DND-41 (cell line): Measurements from ENCODE around the gene NTSR2.

ENCODE experiments used
- ATAC-seq: fragments of 200-7000 bp; cut with Tn5 transposase; 3 replicates; pipeline ENCODE4 v1.9.1; 2021; ENCODE audit warnings: low read depth; ENCODE audit not compliant: insufficient read depth
- DNase-seq: peaks from one replicate; pipeline ENCODE4 v3.0.0-alpha.2; 2020
- H2AFZ ChIP-seq: 2 replicates; pipeline ENCODE4 v1.6.0; 2012; ENCODE audit warnings: low read depth, low read length
- H3K27ac ChIP-seq: 2 replicates; pipeline ENCODE4 v1.5.1; 2012; ENCODE audit warnings: low read length, inconsistent platforms
- H3K27me3 ChIP-seq: fragments of 200-600 bp; sonication (generic); 2 replicates; pipeline ENCODE4 v1.6.0; 2012; ENCODE audit warnings: low read length, mild to moderate bottlenecking, inconsistent platforms; ENCODE audit not compliant: insufficient read depth, poor library complexity
- H3K36me3 ChIP-seq: 2 replicates; pipeline ENCODE4 v1.5.1; 2012; ENCODE audit warnings: low read length, inconsistent platforms; ENCODE audit not compliant: insufficient read depth
- H3K4me1 ChIP-seq: 2 replicates; pipeline ENCODE4 v1.5.1; 2012; ENCODE audit warnings: mild to moderate bottlenecking, low read length; ENCODE audit not compliant: insufficient read depth
- H3K4me2 ChIP-seq: 2 replicates; pipeline ENCODE4 v1.6.0; 2012; ENCODE audit warnings: mild to moderate bottlenecking, moderate library complexity, low read length, inconsistent platforms; ENCODE audit not compliant: insufficient read depth
- H3K4me3 ChIP-seq, 2 experiments: fragments of 200-600 bp in 1 of 2; shearing (Covaris generic) in 1 of 2; 2 replicates each; pipeline ENCODE4 v1.5.1; 2012 to 2016; ENCODE audit warnings: inconsistent platforms in 2 of 2, low read length in 2 of 2, mild to moderate bottlenecking in 2 of 2, low read depth in 1 of 2, moderate library complexity in 1 of 2
- H3K79me2 ChIP-seq: 2 replicates; pipeline ENCODE4 v1.6.0; 2012; ENCODE audit warnings: low read length, inconsistent platforms; ENCODE audit not compliant: insufficient read depth
- H3K9ac ChIP-seq: 2 replicates; pipeline ENCODE4 v1.6.0; 2012; ENCODE audit warnings: low read depth, mild to moderate bottlenecking, inconsistent platforms, low read length, moderate library complexity
- H3K9me3 ChIP-seq: 2 replicates; pipeline ENCODE4 v1.5.1; 2012; ENCODE audit warnings: low read length, moderate library complexity, mild to moderate bottlenecking, inconsistent platforms; ENCODE audit not compliant: insufficient read depth, severe bottlenecking
- H4K20me1 ChIP-seq: 2 replicates; pipeline ENCODE4 v1.6.0; 2012; ENCODE audit warnings: low read length; ENCODE audit not compliant: insufficient read depth
- EZH2 ChIP-seq: IDR thresholded peaks from 3 replicates; pipeline ENCODE4 v1.6.1; 2012; ENCODE audit warnings: borderline replicate concordance, low read depth, mild to moderate bottlenecking, moderate library complexity, low read length, inconsistent platforms; ENCODE audit not compliant: severe bottlenecking
- TF ChIP-seq, protein P1 (sequence below): IDR thresholded peaks from 2 replicates; pipeline ENCODE4 v1.5.1; 2012; ENCODE audit warnings: borderline replicate concordance, low read length, moderate library complexity, mild to moderate bottlenecking; ENCODE audit not compliant: poor library complexity, severe bottlenecking; ENCODE audit errors: extremely low read depth

NTSR2 gene

DNA sequence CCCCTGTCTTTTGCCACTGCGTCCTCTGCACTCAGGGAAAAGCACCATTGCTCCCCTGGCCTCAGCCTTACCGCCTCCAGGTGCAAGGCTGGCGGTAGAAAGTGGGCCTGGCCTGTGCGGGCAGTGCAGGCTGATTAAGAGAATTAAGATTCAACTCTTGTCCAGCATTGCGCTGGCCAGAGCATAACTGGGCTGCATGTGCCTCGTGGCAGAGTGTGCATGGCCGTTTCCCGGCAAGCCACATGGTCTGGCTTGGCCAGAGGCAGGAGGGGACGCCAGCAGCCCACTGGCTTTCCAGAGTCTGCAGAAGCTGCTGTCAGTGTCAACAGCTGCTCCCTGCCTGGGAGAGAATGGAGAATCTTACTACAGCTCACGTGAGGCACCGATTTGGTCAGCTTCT lies 12.3 kb downstream of the NTSR2 start:
- Histone ChIP-seq H3K4me2 (no peak overlapping the region), H3K4me1 (no peaks in the 10 kb centered on the region), H3K9me3 (peaks cover under 1% of the 10 kb centered on the region), H2AFZ (no peak overlapping the region), H3K27ac (no peak overlapping the region), H3K9ac (no peak overlapping the region), H3K4me3 (no peak overlapping the region), H3K27me3 (no peaks in the 10 kb centered on the region), H3K36me3 (no peaks in the 10 kb centered on the region), H3K79me2 (no peaks in the 10 kb centered on the region), H4K20me1 (no peaks in the 10 kb centered on the region)
- TF ChIP-seq, protein P1, sequence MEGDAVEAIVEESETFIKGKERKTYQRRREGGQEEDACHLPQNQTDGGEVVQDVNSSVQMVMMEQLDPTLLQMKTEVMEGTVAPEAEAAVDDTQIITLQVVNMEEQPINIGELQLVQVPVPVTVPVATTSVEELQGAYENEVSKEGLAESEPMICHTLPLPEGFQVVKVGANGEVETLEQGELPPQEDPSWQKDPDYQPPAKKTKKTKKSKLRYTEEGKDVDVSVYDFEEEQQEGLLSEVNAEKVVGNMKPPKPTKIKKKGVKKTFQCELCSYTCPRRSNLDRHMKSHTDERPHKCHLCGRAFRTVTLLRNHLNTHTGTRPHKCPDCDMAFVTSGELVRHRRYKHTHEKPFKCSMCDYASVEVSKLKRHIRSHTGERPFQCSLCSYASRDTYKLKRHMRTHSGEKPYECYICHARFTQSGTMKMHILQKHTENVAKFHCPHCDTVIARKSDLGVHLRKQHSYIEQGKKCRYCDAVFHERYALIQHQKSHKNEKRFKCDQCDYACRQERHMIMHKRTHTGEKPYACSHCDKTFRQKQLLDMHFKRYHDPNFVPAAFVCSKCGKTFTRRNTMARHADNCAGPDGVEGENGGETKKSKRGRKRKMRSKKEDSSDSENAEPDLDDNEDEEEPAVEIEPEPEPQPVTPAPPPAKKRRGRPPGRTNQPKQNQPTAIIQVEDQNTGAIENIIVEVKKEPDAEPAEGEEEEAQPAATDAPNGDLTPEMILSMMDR = no peak
- TF ChIP-seq EZH2 = no peak
- ATAC-seq (no peak), DNase-seq (no peak)

DNA sequence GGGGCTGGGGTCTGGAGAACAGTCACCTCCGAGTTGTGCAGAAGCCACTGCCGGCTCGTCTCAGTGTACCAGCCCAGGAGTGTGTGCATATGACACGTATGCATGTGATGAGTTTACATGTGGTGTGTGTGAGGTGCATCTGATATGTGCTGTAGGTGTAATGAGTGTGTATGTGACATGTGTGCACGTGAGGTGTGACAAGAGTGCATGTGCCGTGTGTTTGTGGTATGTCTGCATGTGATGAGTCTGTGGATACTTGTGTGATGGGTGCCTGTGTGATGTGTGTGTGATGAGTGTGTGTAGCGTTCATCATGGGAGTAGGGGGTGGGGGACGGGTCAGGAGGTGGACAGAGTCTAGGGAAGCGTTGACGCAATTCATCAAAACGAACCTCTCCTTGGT lies 12.8 kb downstream of the NTSR2 start:
- H3K27ac ChIP-seq = no peak overlapping the region
- H4K20me1 ChIP-seq = no peaks in the 10 kb centered on the region
- no peaks in the 10 kb centered on the region for H3K36me3 ChIP-seq
- TF ChIP-seq EZH2 = no peak
- TF ChIP-seq, protein P1 = no peak
- no peaks in the 10 kb centered on the region for H3K4me1 ChIP-seq
- H3K4me2 ChIP-seq = no peak overlapping the region
- H3K9me3 ChIP-seq = no peaks in the 10 kb centered on the region
- H3K27me3 ChIP-seq = no peaks in the 10 kb centered on the region
- no peak overlapping the region for H3K9ac ChIP-seq
- H3K4me3 ChIP-seq = no peak overlapping the region
- DNase-seq = no peak
- no peaks in the 10 kb centered on the region for H3K79me2 ChIP-seq
- no peak overlapping the region for H2AFZ ChIP-seq
- no peak for ATAC-seq

DNA sequence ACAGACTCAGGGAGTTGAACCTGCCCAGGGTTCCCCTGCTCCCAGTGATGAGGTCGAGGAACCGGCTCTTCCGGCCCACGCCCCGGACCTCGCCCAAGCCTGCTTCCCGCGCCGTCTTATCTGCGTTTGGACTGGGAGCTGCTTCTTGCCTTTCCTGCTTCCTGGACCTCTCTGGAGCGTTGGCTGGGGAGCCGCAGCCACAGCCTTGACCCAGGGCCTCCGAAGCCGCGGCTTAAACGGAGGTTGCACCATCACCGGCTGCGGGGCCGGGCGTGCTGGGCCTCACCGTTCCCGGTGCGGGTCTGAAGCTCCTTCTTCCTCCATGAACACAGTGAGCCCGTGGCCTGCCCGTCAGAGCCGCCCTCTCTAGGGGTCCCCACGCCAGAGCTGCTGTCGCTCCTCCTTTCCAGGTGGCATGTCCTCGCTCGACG lies 13.3 kb downstream of the NTSR2 start:
- Histone ChIP-seq H3K27ac (no peak overlapping the region), H3K79me2 (no peaks in the 10 kb centered on the region), H3K36me3 (no peaks in the 10 kb centered on the region), H3K4me3 (no peak overlapping the region), H4K20me1 (no peaks in the 10 kb centered on the region), H3K9me3 (no peaks in the 10 kb centered on the region), H3K4me1 (no peaks in the 10 kb centered on the region), H3K27me3 (no peaks in the 10 kb centered on the region), H3K4me2 (no peak overlapping the region), H3K9ac (no peak overlapping the region), H2AFZ (no peak overlapping the region)
- TF ChIP-seq, protein P1 = no peak
- TF ChIP-seq EZH2 = no peak
- DNase-seq = no peak
- no peak for ATAC-seq

DNA sequence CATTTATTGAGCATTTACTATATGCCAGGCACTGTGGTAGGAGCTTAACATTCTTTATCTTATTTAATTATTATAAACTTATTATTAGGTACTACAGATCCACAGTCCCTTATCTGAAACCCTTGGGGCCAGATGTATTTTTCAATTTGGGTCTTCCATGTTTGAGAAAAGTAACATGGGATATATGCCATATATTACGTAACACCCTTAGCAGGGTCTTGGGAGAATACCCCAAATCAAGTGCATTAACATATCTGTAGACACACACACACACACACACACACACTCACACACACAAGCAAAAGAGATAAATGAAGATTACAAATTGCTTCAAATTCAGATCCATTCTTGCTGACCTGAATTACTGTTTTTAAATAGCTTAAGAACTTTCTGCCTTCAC lies 13.7 kb downstream of the NTSR2 start:
- DNase-seq = no peak
- Histone ChIP-seq H3K27me3 (no peaks in the 10 kb centered on the region), H3K79me2 (no peaks in the 10 kb centered on the region), H3K36me3 (no peaks in the 10 kb centered on the region), H3K27ac (no peak overlapping the region), H4K20me1 (no peaks in the 10 kb centered on the region), H2AFZ (no peak overlapping the region), H3K4me2 (no peak overlapping the region), H3K9ac (no peak overlapping the region), H3K4me3 (no peak overlapping the region), H3K4me1 (no peaks in the 10 kb centered on the region), H3K9me3 (no peaks in the 10 kb centered on the region)
- no peak for ATAC-seq
- TF ChIP-seq, protein P1 = no peak
- TF ChIP-seq EZH2 = no peak
